WTC11 (cell line): Measurements from ENCODE around the gene PGBD5. TPM values are rescaled to one million over a fixed set of nuclear protein-coding genes. Genes with fewer than 3 reads are reported as not detected.

ENCODE experiments used
- ATAC-seq: fragments of 200-7000 bp; cut with Tn5 transposase; 2 replicates; pipeline ENCODE4 v1.10.0; 2021; ENCODE audit warnings: mild to moderate bottlenecking, moderate library complexity
- CTCF ChIA-PET: fragments of 300-600 bp; sonication (Branson Sonifier 250); formaldehyde crosslinking; loops from one replicate; lab custom pipeline; 2021; ENCODE audit warnings: antibody characterized with exemption; lab: Charles Lee
- POLR2A ChIA-PET: fragments of 350-600 bp; sonication (Branson Sonifier 250); formaldehyde crosslinking; loops from one replicate; lab custom pipeline; 2021; ENCODE audit warnings: antibody characterized with exemption; lab: Charles Lee
- DNase-seq: peaks from one replicate; pipeline ENCODE4 v3.0.0; 2021; ENCODE audit warnings: low spot score
- H3K27ac Mint-ChIP-seq: 2 replicates; pipeline ENCODE4 v1.8.0; 2021; ENCODE audit warnings: mixed read lengths
- H3K27me3 Mint-ChIP-seq: 2 replicates; pipeline ENCODE4 v1.8.0; 2021; ENCODE audit warnings: low read depth, mild to moderate bottlenecking, moderate library complexity, mixed read lengths
- H3K36me3 Mint-ChIP-seq: 2 replicates; pipeline ENCODE4 v1.8.0; 2021; ENCODE audit warnings: mixed read lengths
- H3K4me1 Mint-ChIP-seq: 2 replicates; pipeline ENCODE4 v1.8.0; 2022; ENCODE audit warnings: mixed read lengths
- H3K4me3 Mint-ChIP-seq: 2 replicates; pipeline ENCODE4 v1.8.0; 2021; ENCODE audit warnings: mild to moderate bottlenecking, moderate library complexity, mixed read lengths
- H3K9me3 Mint-ChIP-seq: 2 replicates; pipeline ENCODE4 v1.8.0; 2021; ENCODE audit warnings: mixed read lengths
- ELF4 ChIP-seq: sonication (generic); formaldehyde crosslinking; IDR thresholded peaks from 2 replicates; pipeline ENCODE4 v1.8.1; 2022; ENCODE audit warnings: low read depth, mild to moderate bottlenecking, moderate library complexity, missing genetic modification reagents
- EMX1 ChIP-seq: fragments of 250-450 bp; sonication (Bioruptor Pico); IDR thresholded peaks from 2 replicates; pipeline ENCODE4 v1.8.0; 2021; ENCODE audit warnings: mild to moderate bottlenecking
- ESRRA ChIP-seq: sonication (generic); formaldehyde crosslinking; IDR thresholded peaks from 2 replicates; pipeline ENCODE4 v1.8.1; 2022; ENCODE audit warnings: mild to moderate bottlenecking, missing genetic modification reagents, borderline replicate concordance
- ETV6 ChIP-seq: sonication (generic); formaldehyde crosslinking; IDR thresholded peaks from 2 replicates; pipeline ENCODE4 v1.8.1; 2022; ENCODE audit warnings: mild to moderate bottlenecking, missing genetic modification reagents
- GRHL2 ChIP-seq: fragments of 250-450 bp; sonication (Bioruptor Pico); IDR thresholded peaks from 2 replicates; pipeline ENCODE4 v1.8.0; 2022; ENCODE audit warnings: mild to moderate bottlenecking, moderate library complexity; ENCODE audit not compliant: insufficient replicate concordance, severe bottlenecking
- SOX15 ChIP-seq: fragments of 250-450 bp; sonication (Bioruptor Pico); IDR thresholded peaks from 2 replicates; pipeline ENCODE4 v1.9.0; 2021; ENCODE audit warnings: mild to moderate bottlenecking
- TEAD1 ChIP-seq: sonication (generic); formaldehyde crosslinking; IDR thresholded peaks from 2 replicates; pipeline ENCODE4 v1.8.0; 2022; ENCODE audit warnings: mild to moderate bottlenecking, missing genetic modification reagents
- TEAD4 ChIP-seq: sonication (generic); formaldehyde crosslinking; IDR thresholded peaks from 2 replicates; pipeline ENCODE4 v1.8.0; 2022; ENCODE audit warnings: mild to moderate bottlenecking, missing genetic modification reagents
- ZNF121 ChIP-seq: sonication (generic); formaldehyde crosslinking; IDR thresholded peaks from 2 replicates; pipeline ENCODE4 v1.8.0; 2023; ENCODE audit warnings: missing genetic modification reagents
- ZNF232 ChIP-seq: sonication (generic); formaldehyde crosslinking; IDR thresholded peaks from 2 replicates; pipeline ENCODE4 v1.8.0; 2022; ENCODE audit warnings: mild to moderate bottlenecking, missing genetic modification reagents
- total RNA-seq: library from RNA; stranded (reverse); gene quantifications from 3 replicates; pipeline ENCODE4 v1.2.3, GENCODE V29; 2021
- TF ChIP-seq, protein P1 (sequence below): sonication (generic); formaldehyde crosslinking; IDR thresholded peaks from 2 replicates; pipeline ENCODE4 v1.8.1; 2022; ENCODE audit warnings: low read depth, mild to moderate bottlenecking, moderate library complexity, missing genetic modification reagents, borderline replicate concordance
- TF ChIP-seq, protein P2 (sequence below): fragments of 250-450 bp; sonication (Bioruptor Pico); IDR thresholded peaks from 2 replicates; pipeline ENCODE4 v1.9.0; 2021; ENCODE audit warnings: mild to moderate bottlenecking
- TF ChIP-seq, protein P3 (sequence below): sonication (generic); formaldehyde crosslinking; IDR thresholded peaks from 2 replicates; pipeline ENCODE4 v1.8.1; 2023; ENCODE audit warnings: mild to moderate bottlenecking, missing genetic modification reagents, borderline replicate concordance
- TF ChIP-seq, protein P4 (sequence below): sonication (generic); formaldehyde crosslinking; conservative IDR thresholded peaks from 2 replicates; pipeline ENCODE4 v1.8.1; 2022; ENCODE audit warnings: mild to moderate bottlenecking, missing genetic modification reagents
- TF ChIP-seq, protein P5 (sequence below): sonication (generic); formaldehyde crosslinking; IDR thresholded peaks from 2 replicates; pipeline ENCODE4 v1.8.1; 2022; ENCODE audit warnings: mild to moderate bottlenecking, missing genetic modification reagents, moderate library complexity, borderline replicate concordance
- TF ChIP-seq, protein P6 (sequence below): sonication (generic); formaldehyde crosslinking; IDR thresholded peaks from 2 replicates; pipeline ENCODE4 v1.8.1; 2022; ENCODE audit warnings: missing genetic modification reagents, borderline replicate concordance
- TF ChIP-seq, protein P7 (sequence below): sonication (generic); formaldehyde crosslinking; IDR thresholded peaks from 2 replicates; pipeline ENCODE4 v1.8.1; 2023; ENCODE audit warnings: mild to moderate bottlenecking, missing genetic modification reagents, moderate library complexity
- TF ChIP-seq, protein P8 (sequence below): sonication (generic); formaldehyde crosslinking; IDR thresholded peaks from 2 replicates; pipeline ENCODE4 v1.8.1; 2023; ENCODE audit warnings: mild to moderate bottlenecking, missing genetic modification reagents, moderate library complexity
- TF ChIP-seq, protein P9 (sequence below): sonication (generic); formaldehyde crosslinking; IDR thresholded peaks from 2 replicates; pipeline ENCODE4 v1.8.0; 2023; ENCODE audit warnings: mild to moderate bottlenecking, missing genetic modification reagents

Gene PGBD5
- total RNA-seq, 1 experiment from 2014 or later: 23.8 TPM

DNA sequence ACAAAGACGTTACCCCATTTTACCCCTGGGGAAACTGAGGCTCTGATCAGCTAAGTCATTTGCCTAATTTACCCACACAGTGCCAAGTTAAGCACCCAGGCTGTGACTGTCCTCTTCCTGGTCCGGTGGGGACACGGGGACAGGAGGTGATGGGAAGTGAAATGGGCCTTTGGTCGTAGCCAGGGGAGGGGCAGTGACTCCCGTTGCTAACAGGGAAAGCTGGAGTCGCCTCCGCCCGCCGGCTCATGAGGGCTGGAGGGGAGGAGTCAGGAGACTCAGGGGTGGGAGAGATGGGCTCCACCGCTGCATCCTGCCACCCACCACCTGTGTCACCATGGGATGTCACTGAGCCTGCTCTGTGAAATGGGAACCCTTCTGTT is 139.3 kb downstream of the PGBD5 start:
- ATAC-seq (no peak), DNase-seq (no peak)
- Mint-ChIP-seq H3K9me3 (no peaks in the 10 kb centered on the region), H3K36me3 (no peaks in the 10 kb centered on the region), H3K27me3 (peaks cover 3% of the 10 kb centered on the region; the same call in 1 of the 2 replicates)
- TF ChIP-seq ESRRA (CRISPR knock-in tag) (no peak), TEAD4 (CRISPR knock-in tag) (no peak), GRHL2 (CRISPR knock-in tag) (no peak), ZNF121 (CRISPR knock-in tag) (no peak), ZNF232 (CRISPR knock-in tag) (no peak), SOX15 (CRISPR knock-in tag) (no peak), ELF4 (CRISPR knock-in tag) (no peak), TEAD1 (CRISPR knock-in tag) (no peak), ETV6 (no peak), EMX1 (no peak)
- TF ChIP-seq, protein P1, sequence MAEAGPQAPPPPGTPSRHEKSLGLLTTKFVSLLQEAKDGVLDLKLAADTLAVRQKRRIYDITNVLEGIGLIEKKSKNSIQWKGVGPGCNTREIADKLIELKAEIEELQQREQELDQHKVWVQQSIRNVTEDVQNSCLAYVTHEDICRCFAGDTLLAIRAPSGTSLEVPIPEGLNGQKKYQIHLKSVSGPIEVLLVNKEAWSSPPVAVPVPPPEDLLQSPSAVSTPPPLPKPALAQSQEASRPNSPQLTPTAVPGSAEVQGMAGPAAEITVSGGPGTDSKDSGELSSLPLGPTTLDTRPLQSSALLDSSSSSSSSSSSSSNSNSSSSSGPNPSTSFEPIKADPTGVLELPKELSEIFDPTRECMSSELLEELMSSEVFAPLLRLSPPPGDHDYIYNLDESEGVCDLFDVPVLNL (CRISPR knock-in tag): no peak
- TF ChIP-seq, protein P2, sequence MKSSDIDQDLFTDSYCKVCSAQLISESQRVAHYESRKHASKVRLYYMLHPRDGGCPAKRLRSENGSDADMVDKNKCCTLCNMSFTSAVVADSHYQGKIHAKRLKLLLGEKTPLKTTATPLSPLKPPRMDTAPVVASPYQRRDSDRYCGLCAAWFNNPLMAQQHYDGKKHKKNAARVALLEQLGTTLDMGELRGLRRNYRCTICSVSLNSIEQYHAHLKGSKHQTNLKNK: no peak
- TF ChIP-seq, protein P3, sequence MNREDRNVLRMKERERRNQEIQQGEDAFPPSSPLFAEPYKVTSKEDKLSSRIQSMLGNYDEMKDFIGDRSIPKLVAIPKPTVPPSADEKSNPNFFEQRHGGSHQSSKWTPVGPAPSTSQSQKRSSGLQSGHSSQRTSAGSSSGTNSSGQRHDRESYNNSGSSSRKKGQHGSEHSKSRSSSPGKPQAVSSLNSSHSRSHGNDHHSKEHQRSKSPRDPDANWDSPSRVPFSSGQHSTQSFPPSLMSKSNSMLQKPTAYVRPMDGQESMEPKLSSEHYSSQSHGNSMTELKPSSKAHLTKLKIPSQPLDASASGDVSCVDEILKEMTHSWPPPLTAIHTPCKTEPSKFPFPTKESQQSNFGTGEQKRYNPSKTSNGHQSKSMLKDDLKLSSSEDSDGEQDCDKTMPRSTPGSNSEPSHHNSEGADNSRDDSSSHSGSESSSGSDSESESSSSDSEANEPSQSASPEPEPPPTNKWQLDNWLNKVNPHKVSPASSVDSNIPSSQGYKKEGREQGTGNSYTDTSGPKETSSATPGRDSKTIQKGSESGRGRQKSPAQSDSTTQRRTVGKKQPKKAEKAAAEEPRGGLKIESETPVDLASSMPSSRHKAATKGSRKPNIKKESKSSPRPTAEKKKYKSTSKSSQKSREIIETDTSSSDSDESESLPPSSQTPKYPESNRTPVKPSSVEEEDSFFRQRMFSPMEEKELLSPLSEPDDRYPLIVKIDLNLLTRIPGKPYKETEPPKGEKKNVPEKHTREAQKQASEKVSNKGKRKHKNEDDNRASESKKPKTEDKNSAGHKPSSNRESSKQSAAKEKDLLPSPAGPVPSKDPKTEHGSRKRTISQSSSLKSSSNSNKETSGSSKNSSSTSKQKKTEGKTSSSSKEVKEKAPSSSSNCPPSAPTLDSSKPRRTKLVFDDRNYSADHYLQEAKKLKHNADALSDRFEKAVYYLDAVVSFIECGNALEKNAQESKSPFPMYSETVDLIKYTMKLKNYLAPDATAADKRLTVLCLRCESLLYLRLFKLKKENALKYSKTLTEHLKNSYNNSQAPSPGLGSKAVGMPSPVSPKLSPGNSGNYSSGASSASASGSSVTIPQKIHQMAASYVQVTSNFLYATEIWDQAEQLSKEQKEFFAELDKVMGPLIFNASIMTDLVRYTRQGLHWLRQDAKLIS: no peak
- TF ChIP-seq, protein P4, sequence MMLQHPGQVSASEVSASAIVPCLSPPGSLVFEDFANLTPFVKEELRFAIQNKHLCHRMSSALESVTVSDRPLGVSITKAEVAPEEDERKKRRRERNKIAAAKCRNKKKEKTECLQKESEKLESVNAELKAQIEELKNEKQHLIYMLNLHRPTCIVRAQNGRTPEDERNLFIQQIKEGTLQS: no peak
- TF ChIP-seq, protein P5, sequence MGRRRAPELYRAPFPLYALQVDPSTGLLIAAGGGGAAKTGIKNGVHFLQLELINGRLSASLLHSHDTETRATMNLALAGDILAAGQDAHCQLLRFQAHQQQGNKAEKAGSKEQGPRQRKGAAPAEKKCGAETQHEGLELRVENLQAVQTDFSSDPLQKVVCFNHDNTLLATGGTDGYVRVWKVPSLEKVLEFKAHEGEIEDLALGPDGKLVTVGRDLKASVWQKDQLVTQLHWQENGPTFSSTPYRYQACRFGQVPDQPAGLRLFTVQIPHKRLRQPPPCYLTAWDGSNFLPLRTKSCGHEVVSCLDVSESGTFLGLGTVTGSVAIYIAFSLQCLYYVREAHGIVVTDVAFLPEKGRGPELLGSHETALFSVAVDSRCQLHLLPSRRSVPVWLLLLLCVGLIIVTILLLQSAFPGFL (CRISPR knock-in tag): no peak
- TF ChIP-seq, protein P6, sequence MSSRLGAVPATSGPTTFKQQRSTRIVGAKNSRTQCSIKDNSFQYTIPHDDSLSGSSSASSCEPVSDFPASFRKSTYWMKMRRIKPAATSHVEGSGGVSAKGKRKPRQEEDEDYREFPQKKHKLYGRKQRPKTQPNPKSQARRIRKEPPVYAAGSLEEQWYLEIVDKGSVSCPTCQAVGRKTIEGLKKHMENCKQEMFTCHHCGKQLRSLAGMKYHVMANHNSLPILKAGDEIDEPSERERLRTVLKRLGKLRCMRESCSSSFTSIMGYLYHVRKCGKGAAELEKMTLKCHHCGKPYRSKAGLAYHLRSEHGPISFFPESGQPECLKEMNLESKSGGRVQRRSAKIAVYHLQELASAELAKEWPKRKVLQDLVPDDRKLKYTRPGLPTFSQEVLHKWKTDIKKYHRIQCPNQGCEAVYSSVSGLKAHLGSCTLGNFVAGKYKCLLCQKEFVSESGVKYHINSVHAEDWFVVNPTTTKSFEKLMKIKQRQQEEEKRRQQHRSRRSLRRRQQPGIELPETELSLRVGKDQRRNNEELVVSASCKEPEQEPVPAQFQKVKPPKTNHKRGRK (CRISPR knock-in tag): no peak
- TF ChIP-seq, protein P7, sequence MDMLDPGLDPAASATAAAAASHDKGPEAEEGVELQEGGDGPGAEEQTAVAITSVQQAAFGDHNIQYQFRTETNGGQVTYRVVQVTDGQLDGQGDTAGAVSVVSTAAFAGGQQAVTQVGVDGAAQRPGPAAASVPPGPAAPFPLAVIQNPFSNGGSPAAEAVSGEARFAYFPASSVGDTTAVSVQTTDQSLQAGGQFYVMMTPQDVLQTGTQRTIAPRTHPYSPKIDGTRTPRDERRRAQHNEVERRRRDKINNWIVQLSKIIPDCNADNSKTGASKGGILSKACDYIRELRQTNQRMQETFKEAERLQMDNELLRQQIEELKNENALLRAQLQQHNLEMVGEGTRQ (CRISPR knock-in tag): no peak
- TF ChIP-seq, protein P8, sequence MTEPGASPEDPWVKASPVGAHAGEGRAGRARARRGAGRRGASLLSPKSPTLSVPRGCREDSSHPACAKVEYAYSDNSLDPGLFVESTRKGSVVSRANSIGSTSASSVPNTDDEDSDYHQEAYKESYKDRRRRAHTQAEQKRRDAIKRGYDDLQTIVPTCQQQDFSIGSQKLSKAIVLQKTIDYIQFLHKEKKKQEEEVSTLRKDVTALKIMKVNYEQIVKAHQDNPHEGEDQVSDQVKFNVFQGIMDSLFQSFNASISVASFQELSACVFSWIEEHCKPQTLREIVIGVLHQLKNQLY (CRISPR knock-in tag): no peak
- TF ChIP-seq, protein P9, sequence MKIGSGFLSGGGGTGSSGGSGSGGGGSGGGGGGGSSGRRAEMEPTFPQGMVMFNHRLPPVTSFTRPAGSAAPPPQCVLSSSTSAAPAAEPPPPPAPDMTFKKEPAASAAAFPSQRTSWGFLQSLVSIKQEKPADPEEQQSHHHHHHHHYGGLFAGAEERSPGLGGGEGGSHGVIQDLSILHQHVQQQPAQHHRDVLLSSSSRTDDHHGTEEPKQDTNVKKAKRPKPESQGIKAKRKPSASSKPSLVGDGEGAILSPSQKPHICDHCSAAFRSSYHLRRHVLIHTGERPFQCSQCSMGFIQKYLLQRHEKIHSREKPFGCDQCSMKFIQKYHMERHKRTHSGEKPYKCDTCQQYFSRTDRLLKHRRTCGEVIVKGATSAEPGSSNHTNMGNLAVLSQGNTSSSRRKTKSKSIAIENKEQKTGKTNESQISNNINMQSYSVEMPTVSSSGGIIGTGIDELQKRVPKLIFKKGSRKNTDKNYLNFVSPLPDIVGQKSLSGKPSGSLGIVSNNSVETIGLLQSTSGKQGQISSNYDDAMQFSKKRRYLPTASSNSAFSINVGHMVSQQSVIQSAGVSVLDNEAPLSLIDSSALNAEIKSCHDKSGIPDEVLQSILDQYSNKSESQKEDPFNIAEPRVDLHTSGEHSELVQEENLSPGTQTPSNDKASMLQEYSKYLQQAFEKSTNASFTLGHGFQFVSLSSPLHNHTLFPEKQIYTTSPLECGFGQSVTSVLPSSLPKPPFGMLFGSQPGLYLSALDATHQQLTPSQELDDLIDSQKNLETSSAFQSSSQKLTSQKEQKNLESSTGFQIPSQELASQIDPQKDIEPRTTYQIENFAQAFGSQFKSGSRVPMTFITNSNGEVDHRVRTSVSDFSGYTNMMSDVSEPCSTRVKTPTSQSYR (CRISPR knock-in tag): no peak
- TF ChIP-seq, all 79 proteins: peak for 0
- CTCF ChIA-PET: no interaction called here
- POLR2A ChIA-PET: interaction anchor here (0.6 kb wide), 1 partner anchor 9 kb away, joined by 4 read pairs; no protein-coding TSS in a partner anchor
- no peak overlapping the region for H3K4me3 Mint-ChIP-seq
- peaks cover 21% of the 10 kb centered on the region for H3K4me1 Mint-ChIP-seq
- no peak overlapping the region for H3K27ac Mint-ChIP-seq
